Aorta (tissue), 5 donors: Measurements from ENCODE around the gene GRIK4. TPM values are rescaled to one million over a fixed set of nuclear protein-coding genes. Genes with fewer than 3 reads are reported as not detected.
"Not testable (repeated sequence)": the region's sequence is repeated elsewhere in the genome, so short reads cannot be mapped to it uniquely, and the experiment has no call there.

Experiments used
- ATAC-seq: fragments of 200-7000 bp; cut with Tn5 transposase; one replicate; pipeline ENCODE4 v1.9.1; 2022; ENCODE audit warnings: moderate library complexity; ENCODE audit not compliant: low FRiP score
- DNase-seq, 2 donors: peaks; one replicate each; pipeline ENCODE4 v3.0.0-alpha.2; 2020
- H3K27ac ChIP-seq, 2 donors: one replicate each; pipeline ENCODE4 v1.5.1; 2013; ENCODE audit warnings: low read length in 2 of 2, mild to moderate bottlenecking in 2 of 2, moderate library complexity in 2 of 2, control low read depth in 1 of 2, inconsistent platforms in 1 of 2, low read depth in 1 of 2
- H3K27me3 ChIP-seq, 2 donors: one replicate each; pipeline ENCODE4 v1.6.1; 2013; ENCODE audit warnings: control low read depth in 1 of 2, low read length in 1 of 2, mild to moderate bottlenecking in 1 of 2, moderate library complexity in 1 of 2; ENCODE audit not compliant: insufficient read depth in 2 of 2, control insufficient read depth in 1 of 2
- H3K36me3 ChIP-seq, 2 donors: one replicate each; pipeline ENCODE4 v1.6.1; 2013; ENCODE audit warnings: control low read depth in 1 of 2, low read length in 1 of 2, mild to moderate bottlenecking in 1 of 2; ENCODE audit not compliant: insufficient read depth in 2 of 2, control insufficient read depth in 1 of 2
- H3K4me1 ChIP-seq, 2 donors: one replicate each; pipeline ENCODE4 v1.6.1; 2013; ENCODE audit warnings: low read length in 2 of 2, control low read depth in 1 of 2, mild to moderate bottlenecking in 1 of 2, moderate library complexity in 1 of 2; ENCODE audit not compliant: insufficient read depth in 2 of 2, control insufficient read depth in 1 of 2
- H3K4me3 ChIP-seq, 2 donors: one replicate each; pipeline ENCODE4 v1.5.1; 2013; ENCODE audit warnings: low read length in 2 of 2, control low read depth in 1 of 2, mild to moderate bottlenecking in 1 of 2
- H3K9me3 ChIP-seq: one replicate; pipeline ENCODE4 v1.6.1; 2013; ENCODE audit warnings: mild to moderate bottlenecking, low read length; ENCODE audit not compliant: control insufficient read depth
- WGBS, 2 donors: extraction: QIAGEN DNeasy Blood & Tissue Kit; methylation state at CpG; one replicate each; pipeline ENCODE4 v1.1.7; 2013; 5-methylcytosine and 5-hydroxymethylcytosine counted together
- intact Hi-C, 2 donors: fragments of 100-400 bp; cut with DNase I; formaldehyde crosslinking; loops; one replicate each; pipeline versions ENCODE4 v1.14.2 to v1.15.0; 2022
- polyA plus RNA-seq, 2 donors: library from polyadenylated mRNA; stranded (reverse); fragments of 200-250 nt; gene quantifications; one replicate each; pipeline ENCODE4 v1.2.3, GENCODE V29; 2013
- total RNA-seq, 2 donors: library from RNA; stranded (reverse); fragmentation: NEBNext Ultra II Directional; extraction: Animal tissue kit (Norgen Biotek cat#: 25700); gene quantifications; one replicate each; pipeline ENCODE4 v1.2.1, GENCODE V29; 2021
- donor health status: healthy with polysubstance abuse.
- donor health status: Bipolar disorder and iron deficiency.
- donor health status: DM: no; HTN: no; CAD: no.
- donor health status: DM: no; HTN: no; CAD: no.
- donor health status: DM: yes; HTN: yes; CAD: no.

GRIK4 gene
- total and polyA plus RNA-seq, 4 donors: not detected

GRCh38 chr11:120501976-120502755, 9.4 kb upstream of the GRIK4 start:
- intact Hi-C loops: no loop called here
- H3K27ac ChIP-seq: no peak overlapping the region
- no peaks in the 10 kb centered on the region for H3K36me3 ChIP-seq
- ATAC-seq (no peak), DNase-seq (no peak)
- no peaks in the 10 kb centered on the region for H3K4me1 ChIP-seq
- H3K27me3 ChIP-seq: peaks cover 0 to 2% of the 10 kb centered on the region in 2 donors
- H3K4me3 ChIP-seq: no peak overlapping the region
- H3K9me3 ChIP-seq: no peaks in the 10 kb centered on the region
- WGBS, 2 donors: 37 to 44% methylated on average over 5 of the region's 5 CpGs

GRCh38 chr11:120503529-120503928, 8.0 kb upstream of the GRIK4 start:
- WGBS, 2 donors: 46 to 63% methylated on average over 3 of the region's 3 CpGs
- H3K4me1 ChIP-seq, ATAC-seq, intact Hi-C loops, DNase-seq, H3K4me3 ChIP-seq, H3K27ac ChIP-seq, H3K36me3 ChIP-seq, H3K27me3 ChIP-seq, H3K9me3 ChIP-seq: not testable (repeated sequence)

- H3K27ac ChIP-seq: no peak overlapping the region
- H3K36me3 ChIP-seq: no peaks in the 10 kb centered on the region
- DNase-seq: no peak
- WGBS, 2 donors: 88% methylated on average over 7 of the region's 7 CpGs
- no peak overlapping the region for H3K4me3 ChIP-seq
- peaks cover 0 to 2% of the 10 kb centered on the region in 2 donors for H3K27me3 ChIP-seq
- no peaks in the 10 kb centered on the region for H3K4me1 ChIP-seq
- intact Hi-C loops: loop anchor here in 1 of 2 donors (5.0 kb wide), 1 partner anchor 446 kb away; no protein-coding TSS in a partner anchor
- H3K9me3 ChIP-seq: no peaks in the 10 kb centered on the region
- ATAC-seq: no peak
Measured at GRCh38 chr11:120505801-120506425, 5.6 kb upstream of the GRIK4 start.

- Histone ChIP-seq H3K4me1 (no peaks in the 10 kb centered on the region), H3K4me3 (no peak overlapping the region), H3K27ac (no peak overlapping the region), H3K36me3 (no peaks in the 10 kb centered on the region), H3K27me3 (no peaks in the 10 kb centered on the region), H3K9me3 (no peaks in the 10 kb centered on the region)
- 88% methylated on average over 7 of the region's 7 CpGs for WGBS, 2 donors
- no peak for ATAC-seq
- DNase-seq: no peak
- intact Hi-C loops: loop anchor here (5.0 to 10.0 kb wide), 6 partner anchors 173 to 685 kb away; partner anchors contain the start of gene TECTA (in 1 of the 2)
Measured at GRCh38 chr11:120509346-120510053, 2.0 kb upstream of the GRIK4 start.

GRCh38 chr11:120510406-120511115, 987 bp upstream of the GRIK4 start:
- no peak for DNase-seq
- H3K27me3 ChIP-seq: no peaks in the 10 kb centered on the region
- intact Hi-C loops: loop anchor here (1.0 to 10.0 kb wide), 7 partner anchors 172 to 684 kb away; partner anchors contain the start of gene TECTA (in 1 of the 2)
- no peaks in the 10 kb centered on the region for H3K4me1 ChIP-seq
- H3K4me3 ChIP-seq: no peak overlapping the region
- whole genome bisulfite sequencing, 2 donors: 63 to 67% methylated on average over 20 of the region's 20 CpGs
- no peaks in the 10 kb centered on the region for H3K36me3 ChIP-seq
- no peaks in the 10 kb centered on the region for H3K9me3 ChIP-seq
- ATAC-seq: no peak
- H3K27ac ChIP-seq: no peak overlapping the region

- intact Hi-C loops: loop anchor here (1.0 to 10.0 kb wide), 7 partner anchors 170 to 683 kb away; partner anchors contain the start of gene TECTA (in 1 of the 2)
- DNase-seq: no peak
- no peak for ATAC-seq
- no peak overlapping the region for H3K27ac ChIP-seq
- H3K4me3 ChIP-seq: peak overlapping the region; percentile 53 to 54
- no peaks in the 10 kb centered on the region for H3K9me3 ChIP-seq
- no peaks in the 10 kb centered on the region for H3K27me3 ChIP-seq
- WGBS, 2 donors: 13 to 18% methylated on average over 47 to 73 of the region's 73 CpGs
- no peaks in the 10 kb centered on the region for H3K4me1 ChIP-seq
- H3K36me3 ChIP-seq: no peaks in the 10 kb centered on the region
Measured at GRCh38 chr11:120511820-120512738, 531 bp downstream of the GRIK4 start.

- Histone ChIP-seq H3K27me3 (no peaks in the 10 kb centered on the region), H3K36me3 (no peaks in the 10 kb centered on the region), H3K4me1 (no peaks in the 10 kb centered on the region), H3K9me3 (no peaks in the 10 kb centered on the region), H3K4me3 (no peak overlapping the region), H3K27ac (no peak overlapping the region)
- intact Hi-C loops: loop anchor here (5.0 to 10.0 kb wide), 5 partner anchors 169 to 682 kb away; partner anchors contain the start of gene TECTA (in 1 of the 2)
- ATAC-seq: no peak
- WGBS, 2 donors: 82 to 84% methylated on average over 22 of the region's 22 CpGs
- no peak for DNase-seq
Measured at GRCh38 chr11:120512739-120513435, 1.3 kb downstream of the GRIK4 start.
